HepG2 (cell line): ENCODE data around the gene G6PC3. TPM values are rescaled to one million over a fixed set of nuclear protein-coding genes. Genes with fewer than 3 reads are reported as not detected.

ENCODE experiments used
- AGO1 ChIP-seq: fragments of 200-400 bp; formaldehyde crosslinking; IDR thresholded peaks from 2 replicates; pipeline ENCODE4 v1.6.1; 2017; ENCODE audit warnings: mild to moderate bottlenecking, low read depth, low read length, moderate library complexity; ENCODE audit not compliant: poor library complexity, severe bottlenecking
- DPF2 ChIP-seq: sonication (generic); formaldehyde crosslinking; IDR thresholded peaks from 2 replicates; pipeline ENCODE4 v1.4.0; 2020; ENCODE audit warnings: mild to moderate bottlenecking, low read depth, missing genetic modification reagents, borderline replicate concordance
- GTF2F1 ChIP-seq: fragments of 150-350 bp; IDR thresholded peaks from 2 replicates; pipeline ENCODE4 v1.6.1; 2014; ENCODE audit warnings: low read length
- HNRNPUL1 ChIP-seq: fragments of 200-400 bp; formaldehyde crosslinking; IDR thresholded peaks from 2 replicates; pipeline ENCODE4 v1.6.1; 2017; ENCODE audit warnings: low read depth, mild to moderate bottlenecking, low read length, moderate library complexity
- KDM1A ChIP-seq: IDR thresholded peaks from 2 replicates; pipeline ENCODE4 v1.6.1; 2016; ENCODE audit warnings: missing compliant biosample characterization
- KDM2A ChIP-seq: sonication (generic); formaldehyde crosslinking; IDR thresholded peaks from 2 replicates; pipeline ENCODE4 v1.4.0; 2020; ENCODE audit warnings: low read depth, missing genetic modification reagents, borderline replicate concordance
- NKX3-1 ChIP-seq: sonication (generic); formaldehyde crosslinking; IDR thresholded peaks from 2 replicates; pipeline ENCODE4 v1.5.0; 2020; ENCODE audit warnings: missing genetic modification reagents
- RXRB ChIP-seq: IDR thresholded peaks from 2 replicates; pipeline ENCODE4 v1.6.1; 2016; ENCODE audit warnings: borderline replicate concordance, missing genetic modification reagents, missing compliant biosample characterization
- SAP130 ChIP-seq: IDR thresholded peaks from 2 replicates; pipeline ENCODE4 v1.6.1; 2016; ENCODE audit warnings: low read depth
- SOX13 ChIP-seq, 3 experiments: fragments of 450-650 bp in 1 of 3; sonication (generic) in 1 of 3; formaldehyde crosslinking in 1 of 3; IDR thresholded peaks in 2 of 3; conservative IDR thresholded peaks in 1 of 3; 2 replicates each; pipeline versions ENCODE4 v1.5.0 to v1.6.1; 2016 to 2020; ENCODE audit warnings: antibody characterized with exemption in 1 of 3, mild to moderate bottlenecking in 1 of 3, missing compliant biosample characterization in 1 of 3, missing genetic modification reagents in 1 of 3, moderate library complexity in 1 of 3
- ZNF10 ChIP-seq: sonication (generic); formaldehyde crosslinking; IDR thresholded peaks from 2 replicates; pipeline ENCODE4 v1.4.0; 2020; ENCODE audit warnings: mild to moderate bottlenecking, low read depth, missing genetic modification reagents, borderline replicate concordance
- ZNF331 ChIP-seq: sonication (generic); formaldehyde crosslinking; IDR thresholded peaks from 2 replicates; pipeline ENCODE4 v1.4.0; 2020; ENCODE audit warnings: missing genetic modification reagents
- ZNF367 ChIP-seq: sonication (generic); formaldehyde crosslinking; IDR thresholded peaks from 2 replicates; pipeline ENCODE4 v1.4.0; 2020; ENCODE audit warnings: missing genetic modification reagents, borderline replicate concordance
- ZNF660 ChIP-seq: sonication (generic); formaldehyde crosslinking; IDR thresholded peaks from 2 replicates; pipeline ENCODE4 v1.5.1; 2020; ENCODE audit warnings: mild to moderate bottlenecking, low read depth, missing genetic modification reagents, borderline replicate concordance
- polyA plus RNA-seq, 8 experiments: library from polyadenylated mRNA; depleted of rRNA in 3 of 8; stranded (reverse) in 7 of 8; unstranded in 1 of 8; fragments of >200 nt; fragmentation: Illumina TruSeq in 4 of 8; extraction: Trizol in 4 of 8; gene quantifications; 2 replicates each; pipeline versions ENCODE4 v1.2.1 to v1.2.3, GENCODE V29; 2011 to 2016; ENCODE audit warnings: low read depth in 4 of 8, missing spikeins in 1 of 8, mixed read lengths in 1 of 8; ENCODE audit not compliant: insufficient read depth in 1 of 8
- total RNA-seq, 5 experiments: library from RNA; depleted of rRNA; stranded (reverse); fragments of >200 nt; fragmentation: Illumina TruSeq; extraction: Trizol; gene quantifications; 2 replicates each; pipeline ENCODE4 v1.2.3, GENCODE V29; 2016; ENCODE audit warnings: low read depth in 1 of 5
- TF ChIP-seq, protein P1 (sequence below): sonication (generic); formaldehyde crosslinking; IDR thresholded peaks from 2 replicates; pipeline ENCODE4 v1.8.0; 2022; ENCODE audit warnings: mild to moderate bottlenecking, missing genetic modification reagents; ENCODE audit not compliant: insufficient replicate concordance
- TF ChIP-seq, protein P2 (sequence below): sonication (generic); formaldehyde crosslinking; IDR thresholded peaks from 2 replicates; pipeline ENCODE4 v1.8.0; 2022; ENCODE audit warnings: mild to moderate bottlenecking, missing genetic modification reagents, moderate library complexity
- TF ChIP-seq, protein P3 (sequence below): sonication (generic); formaldehyde crosslinking; conservative IDR thresholded peaks from 2 replicates; pipeline ENCODE4 v1.8.0; 2022; ENCODE audit warnings: mild to moderate bottlenecking, moderate library complexity, missing genetic modification reagents
- TF ChIP-seq, protein P4 (sequence below): sonication (generic); formaldehyde crosslinking; IDR thresholded peaks from 2 replicates; pipeline ENCODE4 v1.5.0; 2020; ENCODE audit warnings: mild to moderate bottlenecking, missing genetic modification reagents
- TF ChIP-seq, protein P5 (sequence below): IDR thresholded peaks from 2 replicates; pipeline ENCODE4 v1.6.1; 2016; ENCODE audit warnings: missing compliant biosample characterization, missing genetic modification reagents, borderline replicate concordance

Gene G6PC3
- total and polyA plus RNA-seq, 2 of the 13 experiments (the other 11 are each of a cell fraction or from before 2014, with no cell fraction given) = 38.5 to 75.8 TPM

DNA sequence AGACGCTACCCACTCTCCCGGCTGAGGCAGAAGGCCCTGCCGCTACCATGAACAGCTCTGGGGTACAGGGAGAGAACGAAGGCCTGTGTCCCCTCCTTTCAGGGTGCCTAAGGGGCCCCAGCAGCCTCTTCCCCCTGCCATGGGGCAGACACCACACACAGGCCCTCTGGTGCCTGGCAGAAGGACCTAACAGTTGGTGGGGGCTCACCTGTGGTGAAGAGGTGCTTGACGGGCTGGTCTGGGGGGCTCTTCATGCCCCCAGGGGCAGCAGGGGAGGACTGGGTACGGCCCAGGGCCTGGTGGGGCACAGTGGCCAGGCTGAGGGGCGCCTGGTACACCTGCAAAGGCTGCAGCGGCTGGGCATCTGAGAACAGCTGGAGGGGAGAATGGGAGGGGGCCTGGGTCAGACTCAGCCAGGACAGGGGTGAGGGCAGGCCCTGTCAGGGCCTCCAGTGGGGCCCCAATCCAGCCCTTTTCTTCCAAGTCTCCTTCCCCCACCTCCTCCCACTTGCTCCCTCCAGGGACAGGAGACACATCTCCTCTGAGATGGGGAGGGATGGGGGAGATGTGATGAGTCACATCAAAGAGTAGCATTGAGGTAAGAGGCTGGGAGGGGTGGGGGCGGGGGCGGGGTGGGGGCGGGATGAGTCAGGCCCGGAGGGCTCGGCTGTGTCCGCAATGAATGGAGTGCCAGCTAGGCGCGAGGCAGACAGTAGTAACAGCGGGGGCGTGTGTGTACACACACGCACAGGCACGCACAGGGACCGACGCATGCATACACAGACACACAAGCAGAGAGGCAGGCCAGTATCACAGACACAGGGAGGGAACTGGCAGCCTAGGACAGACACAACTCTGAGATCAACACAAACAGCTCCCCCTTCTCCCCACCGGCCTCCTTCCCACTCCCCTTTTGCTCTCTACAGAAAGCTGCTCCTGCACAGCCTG lies 16.1 kb downstream of the G6PC3 start (continued):
- TF ChIP-seq AGO1 = peak; percentile 53
- peak; percentile 59; the same call in 1 of the 2 replicates for TF ChIP-seq KDM2A (CRISPR knock-in tag)
- TF ChIP-seq DPF2 (CRISPR knock-in tag) = no peak
- no peak for TF ChIP-seq HNRNPUL1
- TF ChIP-seq, protein P1, sequence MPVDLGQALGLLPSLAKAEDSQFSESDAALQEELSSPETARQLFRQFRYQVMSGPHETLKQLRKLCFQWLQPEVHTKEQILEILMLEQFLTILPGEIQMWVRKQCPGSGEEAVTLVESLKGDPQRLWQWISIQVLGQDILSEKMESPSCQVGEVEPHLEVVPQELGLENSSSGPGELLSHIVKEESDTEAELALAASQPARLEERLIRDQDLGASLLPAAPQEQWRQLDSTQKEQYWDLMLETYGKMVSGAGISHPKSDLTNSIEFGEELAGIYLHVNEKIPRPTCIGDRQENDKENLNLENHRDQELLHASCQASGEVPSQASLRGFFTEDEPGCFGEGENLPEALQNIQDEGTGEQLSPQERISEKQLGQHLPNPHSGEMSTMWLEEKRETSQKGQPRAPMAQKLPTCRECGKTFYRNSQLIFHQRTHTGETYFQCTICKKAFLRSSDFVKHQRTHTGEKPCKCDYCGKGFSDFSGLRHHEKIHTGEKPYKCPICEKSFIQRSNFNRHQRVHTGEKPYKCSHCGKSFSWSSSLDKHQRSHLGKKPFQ (CRISPR knock-in tag) = peak; percentile 23
- TF ChIP-seq ZNF367 (CRISPR knock-in tag) = no peak
- no peak for TF ChIP-seq ZNF10
- TF ChIP-seq SAP130 (CRISPR knock-in tag) = peak; percentile 86
- TF ChIP-seq, protein P2, sequence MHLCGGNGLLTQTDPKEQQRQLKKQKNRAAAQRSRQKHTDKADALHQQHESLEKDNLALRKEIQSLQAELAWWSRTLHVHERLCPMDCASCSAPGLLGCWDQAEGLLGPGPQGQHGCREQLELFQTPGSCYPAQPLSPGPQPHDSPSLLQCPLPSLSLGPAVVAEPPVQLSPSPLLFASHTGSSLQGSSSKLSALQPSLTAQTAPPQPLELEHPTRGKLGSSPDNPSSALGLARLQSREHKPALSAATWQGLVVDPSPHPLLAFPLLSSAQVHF (CRISPR knock-in tag) = no peak
- TF ChIP-seq NKX3-1 (CRISPR knock-in tag) = no peak
- TF ChIP-seq KDM1A (CRISPR knock-in tag) = no peak
- TF ChIP-seq, protein P3, sequence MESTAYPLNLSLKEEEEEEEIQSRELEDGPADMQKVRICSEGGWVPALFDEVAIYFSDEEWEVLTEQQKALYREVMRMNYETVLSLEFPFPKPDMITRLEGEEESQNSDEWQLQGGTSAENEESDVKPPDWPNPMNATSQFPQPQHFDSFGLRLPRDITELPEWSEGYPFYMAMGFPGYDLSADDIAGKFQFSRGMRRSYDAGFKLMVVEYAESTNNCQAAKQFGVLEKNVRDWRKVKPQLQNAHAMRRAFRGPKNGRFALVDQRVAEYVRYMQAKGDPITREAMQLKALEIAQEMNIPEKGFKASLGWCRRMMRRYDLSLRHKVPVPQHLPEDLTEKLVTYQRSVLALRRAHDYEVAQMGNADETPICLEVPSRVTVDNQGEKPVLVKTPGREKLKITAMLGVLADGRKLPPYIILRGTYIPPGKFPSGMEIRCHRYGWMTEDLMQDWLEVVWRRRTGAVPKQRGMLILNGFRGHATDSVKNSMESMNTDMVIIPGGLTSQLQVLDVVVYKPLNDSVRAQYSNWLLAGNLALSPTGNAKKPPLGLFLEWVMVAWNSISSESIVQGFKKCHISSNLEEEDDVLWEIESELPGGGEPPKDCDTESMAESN (CRISPR knock-in tag) = no peak
- TF ChIP-seq, protein P4, sequence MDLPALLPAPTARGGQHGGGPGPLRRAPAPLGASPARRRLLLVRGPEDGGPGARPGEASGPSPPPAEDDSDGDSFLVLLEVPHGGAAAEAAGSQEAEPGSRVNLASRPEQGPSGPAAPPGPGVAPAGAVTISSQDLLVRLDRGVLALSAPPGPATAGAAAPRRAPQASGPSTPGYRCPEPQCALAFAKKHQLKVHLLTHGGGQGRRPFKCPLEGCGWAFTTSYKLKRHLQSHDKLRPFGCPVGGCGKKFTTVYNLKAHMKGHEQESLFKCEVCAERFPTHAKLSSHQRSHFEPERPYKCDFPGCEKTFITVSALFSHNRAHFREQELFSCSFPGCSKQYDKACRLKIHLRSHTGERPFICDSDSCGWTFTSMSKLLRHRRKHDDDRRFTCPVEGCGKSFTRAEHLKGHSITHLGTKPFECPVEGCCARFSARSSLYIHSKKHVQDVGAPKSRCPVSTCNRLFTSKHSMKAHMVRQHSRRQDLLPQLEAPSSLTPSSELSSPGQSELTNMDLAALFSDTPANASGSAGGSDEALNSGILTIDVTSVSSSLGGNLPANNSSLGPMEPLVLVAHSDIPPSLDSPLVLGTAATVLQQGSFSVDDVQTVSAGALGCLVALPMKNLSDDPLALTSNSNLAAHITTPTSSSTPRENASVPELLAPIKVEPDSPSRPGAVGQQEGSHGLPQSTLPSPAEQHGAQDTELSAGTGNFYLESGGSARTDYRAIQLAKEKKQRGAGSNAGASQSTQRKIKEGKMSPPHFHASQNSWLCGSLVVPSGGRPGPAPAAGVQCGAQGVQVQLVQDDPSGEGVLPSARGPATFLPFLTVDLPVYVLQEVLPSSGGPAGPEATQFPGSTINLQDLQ (CRISPR knock-in tag) = no peak
- TF ChIP-seq, protein P5, sequence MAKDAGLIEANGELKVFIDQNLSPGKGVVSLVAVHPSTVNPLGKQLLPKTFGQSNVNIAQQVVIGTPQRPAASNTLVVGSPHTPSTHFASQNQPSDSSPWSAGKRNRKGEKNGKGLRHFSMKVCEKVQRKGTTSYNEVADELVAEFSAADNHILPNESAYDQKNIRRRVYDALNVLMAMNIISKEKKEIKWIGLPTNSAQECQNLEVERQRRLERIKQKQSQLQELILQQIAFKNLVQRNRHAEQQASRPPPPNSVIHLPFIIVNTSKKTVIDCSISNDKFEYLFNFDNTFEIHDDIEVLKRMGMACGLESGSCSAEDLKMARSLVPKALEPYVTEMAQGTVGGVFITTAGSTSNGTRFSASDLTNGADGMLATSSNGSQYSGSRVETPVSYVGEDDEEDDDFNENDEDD = peak; percentile 35; the same call in 1 of the 2 replicates
- 0 out of 2 replicates have a peak, but pooled peaks have one; percentile 29 for TF ChIP-seq ZNF331 (CRISPR knock-in tag)
- no peak for TF ChIP-seq ZNF660
- TF ChIP-seq RXRB = peak; percentile 43; the same call in 1 of the 2 replicates
- TF ChIP-seq SOX13 (IDR thresholded peaks at IDR 0.05) = no peak
- 0 out of 4 replicates have a peak, but pooled peaks of 1 of the 2 experiments have one; percentile 9 for TF ChIP-seq SOX13 (CRISPR knock-in tag; conservative IDR thresholded peaks at IDR 0.05 in 1 of 2, IDR thresholded peaks at IDR 0.05 in 1 of 2)
- TF ChIP-seq GTF2F1 = no peak
